GM19043 (cell line): ENCODE results near the gene SLC38A8.

Experiments used
- ATAC-seq: cut with Tn5 transposase; IDR thresholded peaks from one replicate; pipeline ENCODE4 v1.9.1; 2021; ENCODE audit warnings: low read depth; ENCODE audit not compliant: unreplicated experiment

The SLC38A8 gene

GRCh38 chr16:84003038-84003437 is 39.6 kb downstream of the SLC38A8 start:
- no peak for ATAC-seq

GRCh38 chr16:84001726-84002125 is 40.9 kb downstream of the SLC38A8 start:
- ATAC-seq = no peak

- no peak for ATAC-seq
Observed at GRCh38 chr16:84000989-84001642, 41.5 kb downstream of the SLC38A8 start.

- no peak for ATAC-seq
Observed at GRCh38 chr16:83998091-83998490, 44.5 kb downstream of the SLC38A8 start.

- ATAC-seq = no peak
Observed at GRCh38 chr16:83996481-83997252, 45.9 kb downstream of the SLC38A8 start.

GRCh38 chr16:83995754-83996153 is 46.8 kb downstream of the SLC38A8 start:
- no peak for ATAC-seq

- no peak for ATAC-seq
Observed at GRCh38 chr16:83994703-83995102, 47.9 kb downstream of the SLC38A8 start.

- no peak for ATAC-seq
Observed at GRCh38 chr16:83994087-83994486, 48.5 kb downstream of the SLC38A8 start.

GRCh38 chr16:83992624-83993023 is 50.0 kb downstream of the SLC38A8 start:
- ATAC-seq = no peak

GRCh38 chr16:83990492-83990891 is 52.1 kb downstream of the SLC38A8 start:
- no peak for ATAC-seq

GRCh38 chr16:83989300-83989699 is 53.3 kb downstream of the SLC38A8 start:
- ATAC-seq = no peak

GRCh38 chr16:83983491-83983890 is 59.1 kb downstream of the SLC38A8 start:
- no peak for ATAC-seq

- ATAC-seq = no peak
Observed at GRCh38 chr16:83981799-83982198, 60.8 kb downstream of the SLC38A8 start.

- ATAC-seq = no peak
Observed at GRCh38 chr16:83980794-83981193, 61.8 kb downstream of the SLC38A8 start.

- ATAC-seq = no peak
Observed at GRCh38 chr16:83979441-83979840, 63.2 kb downstream of the SLC38A8 start.

- no peak for ATAC-seq
Observed at GRCh38 chr16:83978401-83978904, 64.1 kb downstream of the SLC38A8 start.

- no peak for ATAC-seq
Observed at GRCh38 chr16:83977056-83977815, 65.4 kb downstream of the SLC38A8 start.

- ATAC-seq = no peak
Observed at GRCh38 chr16:83975590-83976260, 66.9 kb downstream of the SLC38A8 start.

GRCh38 chr16:83974475-83974874 is 68.1 kb downstream of the SLC38A8 start:
- no peak for ATAC-seq

GRCh38 chr16:83973581-83974385 is 68.8 kb downstream of the SLC38A8 start:
- no peak for ATAC-seq
